ENCODE measurements around the gene PLA2G3.

- TF ChIP-seq CTCF (conservative IDR thresholded peaks at IDR 0.05; ENCODE audit: low read length) (no peak), EZH2phosphoT487 (IDR thresholded peaks at IDR 0.05; ENCODE audit: borderline replicate concordance) (no peak)
Observed at GRCh38 chr22:31127181-31127772, 13.0 kb downstream of the PLA2G3 start.
